ENCODE results near the gene C12orf42. TPM values are rescaled to one million over a fixed set of nuclear protein-coding genes. Genes with fewer than 3 reads are reported as not detected.
A peak's percentile ranks its signal among the peaks of the same experiment; 100 is the strongest.

The C12orf42 gene
- total RNA-seq, 4 donors from 2014 or later = 18.2 TPM; not detected in 3

DNA sequence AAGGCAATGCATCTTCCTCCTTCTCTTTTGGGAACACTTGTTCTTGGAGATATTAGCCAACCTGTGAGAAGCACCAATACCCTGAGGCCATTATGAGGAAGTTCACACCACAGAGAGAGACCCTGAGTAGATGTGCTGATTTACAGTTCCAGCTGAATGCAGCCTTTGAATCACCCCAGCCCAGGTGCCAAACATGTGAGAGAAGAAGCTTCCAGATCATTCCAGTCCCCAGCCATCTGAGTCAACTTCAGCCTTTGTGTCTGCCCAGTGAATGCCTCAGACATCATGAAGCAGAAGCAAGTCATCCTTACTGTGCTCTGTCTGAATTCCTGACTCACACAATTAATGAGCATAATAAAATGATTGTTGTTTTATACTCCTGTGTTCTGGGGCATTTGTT lies 25.1 kb downstream of the C12orf42 start:
- H3K27me3 ChIP-seq = no peaks in the 10 kb centered on the region
- TF ChIP-seq POLR2A (IDR thresholded peaks at IDR 0.05) (no peak), CTCF (IDR thresholded peaks at IDR 0.05) (no peak)
- no peak overlapping the region for H3K4me3 ChIP-seq
- H3K27ac ChIP-seq = no peak overlapping the region
- H3K9me3 ChIP-seq = no peaks in the 10 kb centered on the region
- H3K4me1 ChIP-seq = no peaks in the 10 kb centered on the region
- no peak for DNase-seq
- H3K36me3 ChIP-seq = no peaks in the 10 kb centered on the region

DNA sequence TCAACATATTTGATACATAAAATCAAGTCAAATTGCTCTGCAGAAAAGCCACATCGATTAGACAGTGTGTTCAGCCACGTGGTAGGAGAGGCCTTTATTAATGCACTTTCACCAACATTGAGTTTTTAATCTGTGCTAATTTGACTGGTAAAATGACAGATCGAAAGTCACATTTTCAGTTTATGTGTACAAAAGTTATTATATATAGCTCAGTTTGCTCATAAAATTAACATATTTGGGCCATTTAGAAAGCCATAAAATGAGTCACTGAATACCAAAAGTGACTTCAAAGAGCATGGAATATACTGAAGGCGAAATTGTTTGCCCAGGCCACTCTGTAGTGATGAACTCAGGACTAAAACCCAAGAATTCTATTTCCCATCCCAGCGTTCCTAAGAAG lies 26.0 kb downstream of the C12orf42 start:
- Histone ChIP-seq H3K4me1 (no peaks in the 10 kb centered on the region), H3K4me3 (no peak overlapping the region), H3K27me3 (no peaks in the 10 kb centered on the region), H3K27ac (no peak overlapping the region), H3K9me3 (no peaks in the 10 kb centered on the region), H3K36me3 (no peaks in the 10 kb centered on the region)
- DNase-seq = no peak
- TF ChIP-seq POLR2A (IDR thresholded peaks at IDR 0.05) (no peak), CTCF (IDR thresholded peaks at IDR 0.05) (no peak)

GRCh38 chr12:103468837-103469236 lies 26.9 kb downstream of the C12orf42 start:
- Histone ChIP-seq H3K36me3 (no peaks in the 10 kb centered on the region), H3K27me3 (no peaks in the 10 kb centered on the region), H3K27ac (no peak overlapping the region), H3K9me3 (no peaks in the 10 kb centered on the region), H3K4me3 (no peak overlapping the region), H3K4me1 (no peaks in the 10 kb centered on the region)
- no peak for TF ChIP-seq POLR2A (IDR thresholded peaks at IDR 0.05)
- no peak for TF ChIP-seq CTCF (IDR thresholded peaks at IDR 0.05)
- DNase-seq = no peak

DNA sequence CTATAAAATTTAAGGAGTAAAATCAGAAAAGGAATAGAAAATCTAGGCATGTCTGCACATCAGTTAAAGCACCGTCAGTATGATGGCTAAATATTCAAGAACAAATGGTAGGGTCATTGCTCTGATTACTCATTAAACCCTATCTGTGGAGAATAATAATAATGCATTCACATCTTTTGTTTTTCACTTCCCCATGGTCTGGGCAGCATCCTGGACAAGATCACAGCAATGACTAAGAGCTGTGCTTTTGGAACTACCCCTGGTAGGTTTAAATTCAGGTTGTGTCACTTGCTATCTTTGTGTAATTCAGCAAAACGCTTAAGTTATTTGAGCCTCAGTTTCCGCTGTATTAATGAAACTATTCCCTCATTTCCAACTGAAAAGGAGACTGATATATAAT lies 33.1 kb downstream of the C12orf42 start:
- Histone ChIP-seq H3K4me3 (no peak overlapping the region), H3K36me3 (no peaks in the 10 kb centered on the region), H3K27ac (no peak overlapping the region), H3K9me3 (no peaks in the 10 kb centered on the region), H3K4me1 (no peaks in the 10 kb centered on the region), H3K27me3 (no peaks in the 10 kb centered on the region)
- DNase-seq = no peak
- TF ChIP-seq CTCF (IDR thresholded peaks at IDR 0.05) (no peak), POLR2A (IDR thresholded peaks at IDR 0.05) (no peak)

- no peaks in the 10 kb centered on the region for H3K9me3 ChIP-seq
- no peak overlapping the region for H3K27ac ChIP-seq
- no peaks in the 10 kb centered on the region for H3K36me3 ChIP-seq
- no peaks in the 10 kb centered on the region for H3K27me3 ChIP-seq
- no peaks in the 10 kb centered on the region for H3K4me1 ChIP-seq
- no peak overlapping the region for H3K4me3 ChIP-seq
- TF ChIP-seq POLR2A (IDR thresholded peaks at IDR 0.05) (no peak), CTCF (IDR thresholded peaks at IDR 0.05) (no peak)
- DNase-seq = no peak
These were observed 38.3 kb downstream of the C12orf42 start for GRCh38 chr12:103457471-103457870.

DNA sequence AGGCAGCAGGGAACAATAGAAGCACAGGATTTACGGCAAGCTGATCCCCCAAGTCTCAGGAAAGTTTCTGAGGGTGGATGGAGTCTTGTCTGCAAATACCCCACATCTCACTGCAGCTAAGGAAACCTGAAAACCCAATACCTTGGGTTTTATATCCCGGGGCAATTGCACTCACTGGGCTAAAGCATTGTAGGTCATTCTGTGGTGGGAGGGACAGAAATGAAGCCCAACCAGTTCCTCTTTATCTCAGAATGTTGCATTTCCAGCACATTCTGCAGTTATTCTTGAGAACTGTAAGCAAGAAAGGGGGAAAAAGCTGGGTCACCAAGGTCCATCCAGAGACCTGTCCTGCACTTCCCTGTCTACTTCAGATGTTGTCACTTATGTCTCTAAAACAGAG lies 39.8 kb downstream of the C12orf42 start:
- TF ChIP-seq POLR2A (IDR thresholded peaks at IDR 0.05) (no peak), CTCF (IDR thresholded peaks at IDR 0.05) (no peak)
- Histone ChIP-seq H3K27ac (peak overlapping the region in 1 of 4 donors; percentile 44), H3K9me3 (no peaks in the 10 kb centered on the region), H3K36me3 (no peaks in the 10 kb centered on the region), H3K4me1 (no peaks in the 10 kb centered on the region), H3K4me3 (no peak overlapping the region), H3K27me3 (no peaks in the 10 kb centered on the region)
- no peak for DNase-seq

Data from Peyer's patch (tissue), 4 donors.